ENCODE data around the gene OR2A25. TPM values are rescaled to one million over a fixed set of nuclear protein-coding genes. Genes with fewer than 3 reads are reported as not detected.

Gene OR2A25
- total RNA-seq, 6 donors from 2014 or later: not detected

- ATAC-seq (ENCODE audit: low FRiP score in 2 of 2): no peak
- Histone ChIP-seq H3K36me3 (no peaks in the 10 kb centered on the region), H3K27ac (no peak overlapping the region), H3K27me3 (no peaks in the 10 kb centered on the region), H3K4me1 (no peaks in the 10 kb centered on the region), H3K9me3 (peaks cover 0 to 7% (median 5%) of the 10 kb centered on the region in 4 donors), H3K4me3 (no peak overlapping the region)
- 57 to 73% methylated on average over 4 of the region's 4 CpGs for WGBS, 2 donors
- no peak for DNase-seq
- TF ChIP-seq CTCF (IDR thresholded peaks at IDR 0.05): no peak
- TF ChIP-seq POLR2AphosphoS5 (IDR thresholded peaks at IDR 0.05): no peak
Measured at GRCh38 chr7:144086730-144087129, 17.1 kb downstream of the OR2A25 start.

- TF ChIP-seq POLR2A (IDR thresholded peaks at IDR 0.05): no peak
- no peak for TF ChIP-seq CTCF (IDR thresholded peaks at IDR 0.05)
- no peak for TF ChIP-seq POLR2AphosphoS5 (IDR thresholded peaks at IDR 0.05)
- TF ChIP-seq EP300 (IDR thresholded peaks at IDR 0.05): no peak
- H3K4me1 ChIP-seq: no peaks in the 10 kb centered on the region
- no peak overlapping the region for H3K27ac ChIP-seq
- H3K27me3 ChIP-seq: no peaks in the 10 kb centered on the region
- ATAC-seq (ENCODE audit: low FRiP score in 2 of 2) (no peak), DNase-seq (no peak)
- H3K36me3 ChIP-seq: no peaks in the 10 kb centered on the region
- H3K9me3 ChIP-seq: peaks cover 0 to 7% (median 5%) of the 10 kb centered on the region in 4 donors
- no peak overlapping the region for H3K4me3 ChIP-seq
- WGBS, 2 donors: 82 to 89% methylated on average over 1 of the region's 1 CpG
Measured at GRCh38 chr7:144087230-144087629, 17.6 kb downstream of the OR2A25 start.

- no peak overlapping the region for H3K4me3 ChIP-seq
- no peaks in the 10 kb centered on the region for H3K36me3 ChIP-seq
- TF ChIP-seq EP300 (IDR thresholded peaks at IDR 0.05) (no peak), CTCF (IDR thresholded peaks at IDR 0.05) (no peak), POLR2A (IDR thresholded peaks at IDR 0.05) (no peak), POLR2AphosphoS5 (IDR thresholded peaks at IDR 0.05) (no peak)
- H3K27me3 ChIP-seq: no peaks in the 10 kb centered on the region
- H3K9me3 ChIP-seq: peaks cover 0 to 7% (median 5%) of the 10 kb centered on the region in 4 donors
- ATAC-seq (ENCODE audit: low FRiP score in 2 of 2): no peak
- no peaks in the 10 kb centered on the region for H3K4me1 ChIP-seq
- 93 to 94% methylated on average over 3 of the region's 3 CpGs for WGBS, 2 donors
- no peak for DNase-seq
- H3K27ac ChIP-seq: no peak overlapping the region
Measured at GRCh38 chr7:144090667-144091066, 21.1 kb downstream of the OR2A25 start.

- Histone ChIP-seq H3K27ac (no peak overlapping the region), H3K9me3 (no peaks in the 10 kb centered on the region), H3K27me3 (no peaks in the 10 kb centered on the region), H3K4me1 (no peaks in the 10 kb centered on the region), H3K4me3 (no peak overlapping the region), H3K36me3 (no peaks in the 10 kb centered on the region)
- DNase-seq (no peak), ATAC-seq (ENCODE audit: low FRiP score in 2 of 2) (no peak)
- TF ChIP-seq EP300 (IDR thresholded peaks at IDR 0.05) (no peak), POLR2AphosphoS5 (IDR thresholded peaks at IDR 0.05) (no peak), POLR2A (IDR thresholded peaks at IDR 0.05) (no peak), CTCF (IDR thresholded peaks at IDR 0.05) (no peak)
Measured at GRCh38 chr7:144098776-144099175, 29.2 kb downstream of the OR2A25 start.

GRCh38 chr7:144100607-144101006 is 31.0 kb downstream of the OR2A25 start:
- no peak for ATAC-seq (ENCODE audit: low FRiP score in 2 of 2)
- Histone ChIP-seq H3K27ac (no peak overlapping the region), H3K4me3 (no peak overlapping the region), H3K9me3 (no peaks in the 10 kb centered on the region), H3K4me1 (no peaks in the 10 kb centered on the region), H3K36me3 (no peaks in the 10 kb centered on the region), H3K27me3 (no peaks in the 10 kb centered on the region)
- 48 to 49% methylated on average over 3 of the region's 3 CpGs for WGBS, 2 donors
- TF ChIP-seq EP300 (IDR thresholded peaks at IDR 0.05) (no peak), CTCF (IDR thresholded peaks at IDR 0.05) (no peak), POLR2A (IDR thresholded peaks at IDR 0.05) (no peak), POLR2AphosphoS5 (IDR thresholded peaks at IDR 0.05) (no peak)
- DNase-seq: no peak
